Measurements from ENCODE around the gene SLC45A1. TPM values are rescaled to one million over a fixed set of nuclear protein-coding genes. Genes with fewer than 3 reads are reported as not detected.
A peak's percentile ranks its signal among the peaks of the same experiment; 100 is the strongest.

SLC45A1 gene
- total RNA-seq, 4 donors from 2014 or later: 0.76 to 1.6 (median 0.86) TPM

- Histone ChIP-seq H3K36me3 (no peaks in the 10 kb centered on the region), H3K27ac (no peak overlapping the region), H3K4me1 (peaks cover 24% of the 10 kb centered on the region), H3K27me3 (peaks cover 7% of the 10 kb centered on the region), H3K4me3 (no peak overlapping the region), H3K9me3 (no peaks in the 10 kb centered on the region)
- no peak for TF ChIP-seq POLR2A (IDR thresholded peaks at IDR 0.05)
- TF ChIP-seq EP300 (IDR thresholded peaks at IDR 0.05): no peak
- TF ChIP-seq CTCF (IDR thresholded peaks at IDR 0.05): no peak
- no peak for TF ChIP-seq POLR2AphosphoS5 (IDR thresholded peaks at IDR 0.05)
- no peak for DNase-seq (ENCODE audit: low spot score in 2 of 2)
- 100% methylated on average over 1 of the region's 1 CpG for WGBS
Measured at GRCh38 chr1:8311068-8311718, 6.7 kb upstream of the SLC45A1 start.

GRCh38 chr1:8312235-8313218 lies 5.4 kb upstream of the SLC45A1 start:
- 77% methylated on average over 16 of the region's 17 CpGs for WGBS
- no peak overlapping the region for H3K27ac ChIP-seq
- TF ChIP-seq POLR2A (IDR thresholded peaks at IDR 0.05) (no peak), CTCF (IDR thresholded peaks at IDR 0.05) (no peak), POLR2AphosphoS5 (IDR thresholded peaks at IDR 0.05) (no peak), EP300 (IDR thresholded peaks at IDR 0.05) (no peak)

GRCh38 chr1:8313231-8313630 lies 4.7 kb upstream of the SLC45A1 start:
- 79% methylated on average over 6 of the region's 6 CpGs for WGBS
- TF ChIP-seq POLR2AphosphoS5 (IDR thresholded peaks at IDR 0.05) (no peak), EP300 (IDR thresholded peaks at IDR 0.05) (no peak), POLR2A (IDR thresholded peaks at IDR 0.05) (no peak), CTCF (IDR thresholded peaks at IDR 0.05) (no peak)

More at GRCh38 chr1:8312235-8313218, 5.4 kb upstream of the SLC45A1 start:
- Histone ChIP-seq H3K36me3 (no peaks in the 10 kb centered on the region), H3K9me3 (no peaks in the 10 kb centered on the region), H3K4me1 (peaks cover 26% of the 10 kb centered on the region), H3K27me3 (peaks cover 7% of the 10 kb centered on the region), H3K4me3 (no peak overlapping the region)
- no peak for DNase-seq (ENCODE audit: low spot score in 2 of 2)

GRCh38 chr1:8314346-8315280 lies 3.3 kb upstream of the SLC45A1 start:
- Histone ChIP-seq H3K36me3 (no peaks in the 10 kb centered on the region), H3K4me1 (peaks cover 39% of the 10 kb centered on the region), H3K9me3 (no peaks in the 10 kb centered on the region), H3K4me3 (no peak overlapping the region), H3K27ac (no peak overlapping the region), H3K27me3 (peaks cover 7% of the 10 kb centered on the region)
- no peak for DNase-seq (ENCODE audit: low spot score in 2 of 2)
- TF ChIP-seq POLR2A (IDR thresholded peaks at IDR 0.05) (no peak), POLR2AphosphoS5 (IDR thresholded peaks at IDR 0.05) (no peak), CTCF (IDR thresholded peaks at IDR 0.05) (peak; percentile 75 to 85), EP300 (IDR thresholded peaks at IDR 0.05) (no peak)
- 48% methylated on average over 14 of the region's 21 CpGs for WGBS

More at GRCh38 chr1:8313231-8313630, 4.7 kb upstream of the SLC45A1 start:
- DNase-seq (ENCODE audit: low spot score in 2 of 2): no peak
- peaks cover 7% of the 10 kb centered on the region for H3K27me3 ChIP-seq
- H3K27ac ChIP-seq: no peak overlapping the region
- no peak overlapping the region for H3K4me3 ChIP-seq
- no peaks in the 10 kb centered on the region for H3K9me3 ChIP-seq
- no peaks in the 10 kb centered on the region for H3K36me3 ChIP-seq
- peaks cover 33% of the 10 kb centered on the region for H3K4me1 ChIP-seq

Measured in suprapubic skin (tissue), 4 donors.